ENCODE measurements around the gene KIF1A. TPM values are rescaled to one million over a fixed set of nuclear protein-coding genes. Genes with fewer than 3 reads are reported as not detected.

KIF1A gene
- total and polyA plus RNA-seq, 2 of the 8 experiments (the other 6 are each of a cell fraction or from before 2014, with no cell fraction given): 61.3 to 281 TPM

DNA sequence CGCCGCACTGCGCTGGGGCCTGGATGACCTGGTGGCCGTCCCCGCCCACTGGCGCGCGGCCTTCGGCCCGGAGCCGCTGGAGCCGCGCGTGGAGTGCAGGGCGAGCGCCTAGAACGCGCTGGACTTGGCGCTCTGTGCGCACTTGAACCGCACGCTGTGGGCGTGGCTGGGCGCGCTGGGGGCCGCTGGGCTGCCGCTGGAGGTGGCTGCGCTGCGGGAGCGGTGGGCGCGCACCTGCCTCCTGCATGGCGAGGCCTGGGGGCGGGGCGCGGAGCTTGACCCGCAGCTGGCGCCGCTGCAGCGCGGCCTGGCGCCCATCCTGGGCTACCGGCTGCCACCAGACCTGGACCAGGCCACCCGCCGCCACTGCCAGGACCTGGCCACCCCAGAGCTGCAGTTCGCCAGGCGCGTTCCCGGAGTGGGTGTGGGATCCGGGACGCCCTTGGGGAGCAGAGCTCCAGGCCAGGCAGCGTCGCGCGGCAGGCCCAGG lies 147.3 kb downstream of the KIF1A start:
- no peak overlapping the region for H4K91ac ChIP-seq (replicated peaks; ENCODE audit: insufficient read length, low read length)
- no peak overlapping the region for H2BK15ac ChIP-seq (ENCODE audit: low read length)
- no peak overlapping the region for H3K23ac ChIP-seq (ENCODE audit: insufficient read length)
- no peak overlapping the region for H3K14ac ChIP-seq (ENCODE audit: insufficient read length)
- H2AFZ ChIP-seq (ENCODE audit: low read length): no peak overlapping the region
- TF ChIP-seq KDM4A (IDR thresholded peaks at IDR 0.05; ENCODE audit: low read depth, low read length, severe bottlenecking) (no peak), GABPA (IDR thresholded peaks at IDR 0.05; ENCODE audit: borderline replicate concordance, insufficient read depth, low read length) (peak; percentile 45; the same call in 1 of the 2 replicates), SRF (IDR thresholded peaks at IDR 0.05; ENCODE audit: low read depth, low read length) (no peak), TAF1 (IDR thresholded peaks at IDR 0.05; ENCODE audit: low read depth, low read length) (no peak)
- TF ChIP-seq, protein P1, sequence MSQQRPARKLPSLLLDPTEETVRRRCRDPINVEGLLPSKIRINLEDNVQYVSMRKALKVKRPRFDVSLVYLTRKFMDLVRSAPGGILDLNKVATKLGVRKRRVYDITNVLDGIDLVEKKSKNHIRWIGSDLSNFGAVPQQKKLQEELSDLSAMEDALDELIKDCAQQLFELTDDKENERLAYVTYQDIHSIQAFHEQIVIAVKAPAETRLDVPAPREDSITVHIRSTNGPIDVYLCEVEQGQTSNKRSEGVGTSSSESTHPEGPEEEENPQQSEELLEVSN (IDR thresholded peaks at IDR 0.05): 0 out of 2 replicates have a peak, but pooled peaks have one; percentile 14
- no peak overlapping the region for H3K56ac ChIP-seq (replicated peaks; ENCODE audit: insufficient read length, low read depth, low read length)
- ChIA-PET POLR2A (ENCODE audit: partially characterized antibody) (no interaction called here), CTCF (ENCODE audit: partially characterized antibody) (interaction anchor here (0.6 to 0.7 kb wide), 4 partner anchors 46 to 624 kb away, joined by 3 to 4 read pairs (median 4); no protein-coding TSS in a partner anchor)
- H3K27me3 ChIP-seq (replicated peaks in 1 of 4; ENCODE audit: control insufficient read depth in 3 of 4, extremely low read depth in 1 of 4, insufficient read depth in 3 of 4, low read length in 3 of 4): 0 out of 7 replicates have a peak, but pooled peaks cover 0 to 6% (median 0%) of the 10 kb centered on the region in 4 experiments
- H3K23me2 ChIP-seq (ENCODE audit: low read depth, low read length): peaks cover 2% of the 10 kb centered on the region; the same call in 1 of the 2 replicates
- H3K4me1 ChIP-seq (replicated peaks in 1 of 4; ENCODE audit: control insufficient read depth in 3 of 4, insufficient read depth in 4 of 4, low read length in 3 of 4): no peaks in the 10 kb centered on the region
- H3K79me1 ChIP-seq (ENCODE audit: low read depth, low read length): no peaks in the 10 kb centered on the region
- H4K5ac ChIP-seq (ENCODE audit: insufficient read length, low read depth, low read length): no peak overlapping the region
- no peak overlapping the region for H2BK120ac ChIP-seq (replicated peaks; ENCODE audit: low read depth, low read length)
- H2BK5ac ChIP-seq (ENCODE audit: low read depth, low read length): no peak overlapping the region
- WGBS, 2 experiments (ENCODE audit: extremely low coverage in 1 of 2, insufficient coverage in 1 of 2, insufficient read length in 1 of 2, insufficient replicate concordance in 2 of 2, low coverage in 1 of 2, low lambda C conversion rate in 2 of 2, missing lambda C conversion rate in 1 of 2): 77% methylated on average over 50 of the region's 55 CpGs; no CpG with 5 or more reads in 1 of the 2 experiments
- no peaks in the 10 kb centered on the region for H4K20me1 ChIP-seq (replicated peaks in 1 of 2; ENCODE audit: control insufficient read depth in 1 of 2, insufficient read depth in 2 of 2, low read length in 2 of 2)
- no peak overlapping the region for H2BK20ac ChIP-seq (ENCODE audit: low read length)
- FAIRE-seq: no peak
- H3K36me3 ChIP-seq (ENCODE audit: control insufficient read depth in 2 of 4, insufficient read depth in 4 of 4, low read length in 3 of 4): no peaks in the 10 kb centered on the region
- H2AK5ac ChIP-seq (ENCODE audit: low read depth, low read length): no peak overlapping the region
- H2BK12ac ChIP-seq (ENCODE audit: low read depth, low read length): no peak overlapping the region
- no peak overlapping the region for H3K27ac ChIP-seq (ENCODE audit: low read depth, low read length)
- H4K8ac ChIP-seq (ENCODE audit: extremely low read depth, insufficient read depth, low read length): no peak overlapping the region
- H3K9me3 ChIP-seq (ENCODE audit: insufficient read depth in 2 of 2, low read depth in 1 of 2, low read length in 1 of 2): no peaks in the 10 kb centered on the region
- H3K4ac ChIP-seq (replicated peaks; ENCODE audit: insufficient read length, low read depth, low read length): no peak overlapping the region
- H3K18ac ChIP-seq (ENCODE audit: extremely low read depth, low read length): no peak overlapping the region
- peak overlapping the region; percentile 17 to 38; a peak in 2 of 4 replicates for H3K4me2 ChIP-seq (ENCODE audit: insufficient read depth in 1 of 2, low read depth in 2 of 2, low read length in 2 of 2)
- no peaks in the 10 kb centered on the region for H3K79me2 ChIP-seq (ENCODE audit: control insufficient read depth in 1 of 2, insufficient read depth in 2 of 2, low read length in 2 of 2)
- H3K9ac ChIP-seq (replicated peaks in 1 of 4; ENCODE audit: extremely low read depth in 1 of 4, low read depth in 3 of 4, low read length in 3 of 4): no peak overlapping the region
- DNase-seq (ENCODE audit: low read depth in 1 of 2, low spot score in 2 of 2): peak in 1 of 2 experiments; percentile 52
- H3K4me3 ChIP-seq (ENCODE audit: extremely low read depth in 1 of 4, insufficient read depth in 2 of 4, low read depth in 3 of 4, low read length in 4 of 4): no peak overlapping the region; a peak in 1 of 8 replicates
